ENCODE data around the gene MOXD1.

GRCh38 chr6:132357120-132357519, 44.2 kb downstream of the MOXD1 start:
- no peak for TF ChIP-seq SUZ12 (IDR thresholded peaks at IDR 0.05; ENCODE audit: extremely low read depth, insufficient read depth, insufficient read length)
- no peak for TF ChIP-seq ZNF274 (IDR thresholded peaks at IDR 0.05; ENCODE audit: low read depth, low read length)
- TF ChIP-seq YY1 (IDR thresholded peaks at IDR 0.05; ENCODE audit: insufficient read depth, insufficient read length), result no peak

Measured in NT2/D1 (cell line).